VCaP (cell line): ENCODE results near the gene LASP1NB.

Source experiments
- H3K27ac ChIP-seq: fragments of 450-650 bp; 2 replicates; pipeline ENCODE4 v1.5.1; 2017
- CTCF ChIP-seq: fragments of 450-650 bp; conservative IDR thresholded peaks from 2 replicates; pipeline ENCODE4 v1.5.1; 2017; ENCODE audit warnings: mild to moderate bottlenecking, moderate library complexity

The LASP1NB gene

GRCh38 chr17:38925263-38925995, at the start of gene LASP1NB:
Gene LASP1NB, plus strand, starts transcription at chr17:38925614.
- no peak within 1 kb of the TSS for H3K27ac ChIP-seq
- no peak for TF ChIP-seq CTCF

- H3K27ac ChIP-seq, result no peak overlapping the region
- no peak for TF ChIP-seq CTCF
Measured at GRCh38 chr17:38877130-38877851, 48.1 kb upstream of the LASP1NB start.

GRCh38 chr17:38879878-38880665, 45.3 kb upstream of the LASP1NB start:
- TF ChIP-seq CTCF, result no peak
- H3K27ac ChIP-seq, result no peak overlapping the region

GRCh38 chr17:38881600-38882191, 43.7 kb upstream of the LASP1NB start:
- H3K27ac ChIP-seq, result no peak overlapping the region
- TF ChIP-seq CTCF, result no peak

- no peak overlapping the region for H3K27ac ChIP-seq
- no peak for TF ChIP-seq CTCF
Measured at GRCh38 chr17:38882870-38883269, 42.5 kb upstream of the LASP1NB start.

GRCh38 chr17:38883592-38884526, 41.6 kb upstream of the LASP1NB start:
- TF ChIP-seq CTCF, result no peak
- H3K27ac ChIP-seq, result no peak overlapping the region
